ENCODE results near the gene CNTN5. TPM values are rescaled to one million over a fixed set of nuclear protein-coding genes. Genes with fewer than 3 reads are reported as not detected.

CNTN5 gene
- polyA plus RNA-seq, 1 donor (not counting 4 experiments of a cell fraction or from before 2014, with no cell fraction given): not detected

- H3K27ac ChIP-seq (ENCODE audit: control insufficient read depth, insufficient read depth, low read length): no peak overlapping the region
- no peak overlapping the region for H2AFZ ChIP-seq (ENCODE audit: control insufficient read depth, low read length)
- no peaks in the 10 kb centered on the region for H4K20me1 ChIP-seq (ENCODE audit: control insufficient read depth, extremely low read depth, insufficient read depth, low read length)
- no peaks in the 10 kb centered on the region for H3K79me2 ChIP-seq (ENCODE audit: control insufficient read depth, insufficient read depth, low read length)
- FAIRE-seq (no peak), DNase-seq (ENCODE audit: low read depth, low spot score) (no peak)
- H3K27me3 ChIP-seq (ENCODE audit: control insufficient read depth, extremely low read depth, insufficient read depth, low read length): no peaks in the 10 kb centered on the region
- no peak for TF ChIP-seq EZH2 (IDR thresholded peaks at IDR 0.05; ENCODE audit: low read length)
- no peak for TF ChIP-seq CTCF (optimal IDR thresholded peaks at IDR 0.05 in 1 of 3, IDR thresholded peaks at IDR 0.05 in 1 of 3, conservative IDR thresholded peaks at IDR 0.05 in 1 of 3; ENCODE audit: extremely low read depth in 1 of 3, insufficient read depth in 2 of 3, low read length in 3 of 3)
- no peaks in the 10 kb centered on the region for H3K4me1 ChIP-seq (ENCODE audit: control insufficient read depth, extremely low read depth, insufficient read depth, low read length)
- H3K36me3 ChIP-seq (ENCODE audit: control insufficient read depth in 2 of 2, extremely low read depth in 1 of 2, insufficient read depth in 2 of 2, low read length in 2 of 2): no peaks in the 10 kb centered on the region
- no peaks in the 10 kb centered on the region for H3K9me3 ChIP-seq (ENCODE audit: control insufficient read depth, low read depth, low read length)
- no peak overlapping the region for H3K9ac ChIP-seq (ENCODE audit: control insufficient read depth, extremely low read depth, insufficient read depth, low read length)
- dilution Hi-C loops (cut with MboI; ENCODE audit: extremely low pct_ligation_motif_present, low sequenced_read_pairs): no loop called here
- no peaks in the 10 kb centered on the region for H3K9me1 ChIP-seq (ENCODE audit: control insufficient read depth, extremely low read depth, insufficient read depth, low read length)
- no peak overlapping the region for H3K4me2 ChIP-seq (ENCODE audit: control insufficient read depth, extremely low read depth, insufficient read depth, low read depth, low read length)
- no peak overlapping the region for H3K4me3 ChIP-seq (ENCODE audit: control insufficient read depth in 2 of 3, extremely low read depth in 1 of 3, insufficient read depth in 2 of 3, low read depth in 1 of 3, low read length in 3 of 3)
Observed at GRCh38 chr11:99519095-99519494, 498.3 kb downstream of the CNTN5 start.

GRCh38 chr11:99522467-99523173 is 501.9 kb downstream of the CNTN5 start:
- H3K36me3 ChIP-seq (ENCODE audit: control insufficient read depth in 2 of 2, extremely low read depth in 1 of 2, insufficient read depth in 2 of 2, low read length in 2 of 2): no peaks in the 10 kb centered on the region
- no peak overlapping the region for H3K4me3 ChIP-seq (ENCODE audit: control insufficient read depth in 2 of 3, extremely low read depth in 1 of 3, insufficient read depth in 2 of 3, low read depth in 1 of 3, low read length in 3 of 3)
- no peak overlapping the region for H3K4me2 ChIP-seq (ENCODE audit: control insufficient read depth, extremely low read depth, insufficient read depth, low read depth, low read length)
- no peak overlapping the region for H3K27ac ChIP-seq (ENCODE audit: control insufficient read depth, insufficient read depth, low read length)
- H3K9me1 ChIP-seq (ENCODE audit: control insufficient read depth, extremely low read depth, insufficient read depth, low read length): no peaks in the 10 kb centered on the region
- H3K9ac ChIP-seq (ENCODE audit: control insufficient read depth, extremely low read depth, insufficient read depth, low read length): no peak overlapping the region
- H3K9me3 ChIP-seq (ENCODE audit: control insufficient read depth, low read depth, low read length): no peaks in the 10 kb centered on the region
- dilution Hi-C loops (cut with MboI; ENCODE audit: extremely low pct_ligation_motif_present, low sequenced_read_pairs): no loop called here
- H3K27me3 ChIP-seq (ENCODE audit: control insufficient read depth, extremely low read depth, insufficient read depth, low read length): no peaks in the 10 kb centered on the region
- H2AFZ ChIP-seq (ENCODE audit: control insufficient read depth, low read length): no peak overlapping the region
- no peak for FAIRE-seq
- H3K79me2 ChIP-seq (ENCODE audit: control insufficient read depth, insufficient read depth, low read length): no peaks in the 10 kb centered on the region
- TF ChIP-seq CTCF (optimal IDR thresholded peaks at IDR 0.05 in 1 of 3, IDR thresholded peaks at IDR 0.05 in 1 of 3, conservative IDR thresholded peaks at IDR 0.05 in 1 of 3; ENCODE audit: extremely low read depth in 1 of 3, insufficient read depth in 2 of 3, low read length in 3 of 3) (no peak), EZH2 (IDR thresholded peaks at IDR 0.05; ENCODE audit: low read length) (no peak)
- no peaks in the 10 kb centered on the region for H3K4me1 ChIP-seq (ENCODE audit: control insufficient read depth, extremely low read depth, insufficient read depth, low read length)
- no peak for DNase-seq (ENCODE audit: low read depth, low spot score)
- H4K20me1 ChIP-seq (ENCODE audit: control insufficient read depth, extremely low read depth, insufficient read depth, low read length): no peaks in the 10 kb centered on the region
